Activated T-cell treated with anti-CD3 and anti-CD28 coated beads, Interleukin-2, amount 50 U/mL, for 48 hours (primary cell): ENCODE measurements around the gene TCTN2.

ENCODE experiments used
- DNase-seq, 2 experiments: peaks; one replicate each; pipeline ENCODE4 v3.0.0-alpha.2; 2020

The TCTN2 gene

DNA sequence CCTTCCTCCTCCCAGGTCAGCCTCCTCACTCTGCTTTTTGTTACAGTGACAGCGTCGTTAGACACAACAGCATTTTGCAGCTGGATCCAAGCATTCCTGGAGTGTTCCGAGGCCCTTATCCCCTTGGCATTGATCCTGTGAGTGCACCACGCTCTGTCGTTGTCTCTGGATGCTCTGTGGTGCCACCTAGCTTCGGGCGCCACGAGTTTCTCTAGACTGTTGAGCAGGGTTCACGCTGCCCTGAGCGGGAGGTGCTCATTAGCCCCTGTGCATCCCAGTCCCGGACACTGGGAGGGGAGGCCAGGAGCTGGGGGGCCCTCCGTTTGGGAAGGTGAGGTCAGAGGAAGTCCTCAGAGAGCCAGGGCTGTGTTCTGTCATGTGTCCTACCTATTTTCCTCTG is 73.9 kb downstream of the TCTN2 start:
- DNase-seq: no peak

- no peak for DNase-seq
Observed at GRCh38 chr12:123747309-123747708, 76.4 kb downstream of the TCTN2 start.

GRCh38 chr12:123748161-123748560 is 77.2 kb downstream of the TCTN2 start:
- DNase-seq: no peak

DNA sequence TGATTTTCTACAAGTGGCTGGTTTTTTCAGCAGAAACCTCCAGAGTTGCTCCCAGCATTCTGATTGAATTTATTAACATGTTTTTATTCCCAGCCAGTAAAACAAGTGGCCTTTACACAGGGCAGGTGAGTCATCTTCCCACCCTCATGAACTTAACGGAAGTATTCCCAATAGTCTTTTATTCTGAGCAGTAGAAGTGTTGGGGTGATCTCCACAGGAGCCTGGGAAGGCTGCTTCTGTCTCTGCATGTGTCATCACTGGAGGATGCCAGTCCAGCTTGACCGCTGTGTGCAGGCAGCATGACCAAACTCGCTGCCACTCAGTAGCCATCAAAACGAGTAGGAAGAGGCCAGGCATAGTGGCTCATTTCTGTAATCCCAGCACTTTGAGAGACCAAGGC is 77.7 kb downstream of the TCTN2 start:
- DNase-seq: no peak

DNA sequence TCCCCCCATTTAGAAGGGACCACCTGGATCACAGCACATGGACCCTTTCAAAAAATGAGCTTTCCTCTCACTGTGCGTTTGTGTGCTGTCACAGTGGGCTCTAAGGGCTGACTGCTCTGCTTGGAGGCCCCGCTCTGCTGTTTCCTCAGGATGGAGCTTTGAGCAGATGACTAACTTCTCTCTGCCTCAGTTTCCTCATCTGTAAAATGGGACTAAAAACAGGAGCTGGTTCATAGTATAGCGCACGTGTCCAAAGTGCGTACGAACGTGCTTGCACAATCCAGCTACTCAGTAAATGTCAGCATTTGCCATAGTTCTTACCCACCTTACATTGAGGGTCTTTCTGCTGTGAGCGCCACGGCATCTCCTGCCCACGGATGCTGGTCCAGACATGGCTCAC is 78.4 kb downstream of the TCTN2 start:
- DNase-seq: no peak

- no peak for DNase-seq
Observed at GRCh38 chr12:123750159-123750656, 79.3 kb downstream of the TCTN2 start.

DNA sequence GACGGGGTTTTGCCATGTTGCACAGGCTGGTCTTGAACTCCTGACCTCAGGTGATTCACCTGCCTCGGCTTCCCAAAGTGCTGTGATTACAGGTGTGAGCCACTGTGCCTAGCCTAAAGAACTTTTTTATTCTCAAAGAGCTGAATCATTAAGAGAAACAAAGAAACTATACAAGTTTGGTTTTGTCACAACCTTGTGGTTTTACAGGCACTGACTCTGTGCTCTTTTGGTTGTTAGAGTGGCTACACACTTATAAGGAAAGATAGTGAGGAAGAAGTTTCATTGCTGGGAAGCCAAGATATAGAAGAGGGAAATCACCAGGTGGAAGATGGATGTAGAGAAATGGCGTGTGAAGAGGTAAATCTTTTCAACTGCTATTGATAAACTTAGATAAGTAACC is 81.1 kb downstream of the TCTN2 start:
- DNase-seq: no peak

DNA sequence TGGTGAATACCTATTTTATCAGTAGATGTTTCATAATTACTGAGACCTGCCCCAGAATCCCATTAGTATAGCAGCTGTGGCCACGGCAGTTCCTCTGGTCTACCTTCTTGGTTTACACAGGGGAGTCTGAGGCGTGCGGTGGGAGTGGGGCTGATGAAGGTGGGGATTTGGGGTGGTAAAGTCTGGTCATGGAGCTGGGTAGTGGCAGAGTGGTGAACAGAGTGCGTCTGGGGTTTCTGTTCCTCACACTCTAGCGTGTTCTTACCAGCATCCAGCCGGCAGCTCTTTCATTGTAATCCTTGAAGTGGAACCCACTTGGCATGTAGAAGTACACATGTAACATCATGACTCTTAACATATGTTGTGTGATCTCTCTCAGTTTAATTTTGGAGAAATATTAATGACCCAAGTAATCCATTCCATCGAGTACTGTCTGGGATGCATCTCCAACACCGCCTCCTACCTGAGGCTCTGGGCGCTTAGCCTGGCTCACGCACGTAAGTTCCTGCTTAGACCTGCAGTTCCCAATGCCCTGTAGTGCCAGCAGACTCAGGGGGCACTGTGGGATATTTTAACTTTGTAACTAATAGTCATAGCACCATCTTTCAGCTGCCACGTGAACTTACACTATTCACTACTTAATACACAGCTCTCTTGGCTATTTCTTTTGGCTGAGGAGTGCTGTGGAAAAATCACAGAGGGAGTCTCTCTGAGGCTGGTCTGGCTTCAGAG is 83.3 kb downstream of the TCTN2 start:
- no peak for DNase-seq

GRCh38 chr12:123757561-123757960 is 86.6 kb downstream of the TCTN2 start:
- DNase-seq: no peak
